HG02884 (cell line): Measurements from ENCODE around the gene UEVLD.

ENCODE experiments used
- ATAC-seq: cut with Tn5 transposase; IDR thresholded peaks from one replicate; pipeline ENCODE4 v1.9.1; 2021; ENCODE audit warnings: mild to moderate bottlenecking, moderate library complexity; ENCODE audit not compliant: unreplicated experiment

The UEVLD gene

GRCh38 chr11:18590571-18590970 is 2.0 kb upstream of the UEVLD start:
- ATAC-seq: no peak

- no peak for ATAC-seq
Observed at GRCh38 chr11:18581825-18582224, 6.7 kb downstream of the UEVLD start.

GRCh38 chr11:18580113-18580766 is 8.3 kb downstream of the UEVLD start:
- no peak for ATAC-seq

- peak; percentile 70 for ATAC-seq
Observed at GRCh38 chr11:18578975-18579598, 9.4 kb downstream of the UEVLD start.

GRCh38 chr11:18575361-18575760 is 13.2 kb downstream of the UEVLD start:
- no peak for ATAC-seq

- no peak for ATAC-seq
Observed at GRCh38 chr11:18567081-18567480, 21.5 kb downstream of the UEVLD start.

GRCh38 chr11:18566406-18566805 is 22.1 kb downstream of the UEVLD start:
- no peak for ATAC-seq

GRCh38 chr11:18564149-18564548 is 24.4 kb downstream of the UEVLD start:
- no peak for ATAC-seq

GRCh38 chr11:18563090-18563730 is 25.3 kb downstream of the UEVLD start:
- ATAC-seq: no peak

- ATAC-seq: no peak
Observed at GRCh38 chr11:18548001-18548400, 40.5 kb downstream of the UEVLD start.

GRCh38 chr11:18540207-18541009 is 48.1 kb downstream of the UEVLD start:
- no peak for ATAC-seq

GRCh38 chr11:18536209-18536608 is 52.3 kb downstream of the UEVLD start:
- no peak for ATAC-seq

- no peak for ATAC-seq
Observed at GRCh38 chr11:18534245-18534644, 54.3 kb downstream of the UEVLD start.

- ATAC-seq: no peak
Observed at GRCh38 chr11:18533365-18533764, 55.2 kb downstream of the UEVLD start.

GRCh38 chr11:18527512-18527911 is 61.0 kb downstream of the UEVLD start:
- no peak for ATAC-seq

GRCh38 chr11:18526521-18527296 is 61.8 kb downstream of the UEVLD start, which contains the start of gene TSG101:
Gene TSG101 (minus strand): TSS chr11:18526942. CDS start chr11:18526816, 126 bp downstream.
- ATAC-seq: peak; percentile 95

- no peak for ATAC-seq
Observed at GRCh38 chr11:18526130-18526520, 62.4 kb downstream of the UEVLD start.

- ATAC-seq: no peak
Observed at GRCh38 chr11:18524248-18524647, 64.3 kb downstream of the UEVLD start.

GRCh38 chr11:18523084-18523483 is 65.5 kb downstream of the UEVLD start:
- no peak for ATAC-seq

- no peak for ATAC-seq
Observed at GRCh38 chr11:18522388-18522787, 66.1 kb downstream of the UEVLD start.

- no peak for ATAC-seq
Observed at GRCh38 chr11:18521122-18521521, 67.4 kb downstream of the UEVLD start.
